ENCODE measurements around the gene SNX9.

The SNX9 gene

DNA sequence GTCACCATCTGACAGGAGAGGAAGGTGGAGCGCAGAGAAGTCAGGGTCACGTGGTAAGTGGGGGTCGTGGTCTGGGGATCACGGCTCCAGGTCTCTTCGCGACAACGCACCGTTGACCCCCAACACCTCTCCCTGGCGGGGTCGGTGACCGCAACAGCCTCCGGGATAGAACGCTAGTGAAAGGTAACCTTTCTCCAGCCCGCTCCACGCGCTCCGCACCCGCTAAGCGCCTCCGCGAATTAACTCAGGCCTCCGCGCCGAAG, 158.0 kb downstream of the SNX9 start:
- no peak for DNase-seq (ENCODE audit: low read depth)

DNA sequence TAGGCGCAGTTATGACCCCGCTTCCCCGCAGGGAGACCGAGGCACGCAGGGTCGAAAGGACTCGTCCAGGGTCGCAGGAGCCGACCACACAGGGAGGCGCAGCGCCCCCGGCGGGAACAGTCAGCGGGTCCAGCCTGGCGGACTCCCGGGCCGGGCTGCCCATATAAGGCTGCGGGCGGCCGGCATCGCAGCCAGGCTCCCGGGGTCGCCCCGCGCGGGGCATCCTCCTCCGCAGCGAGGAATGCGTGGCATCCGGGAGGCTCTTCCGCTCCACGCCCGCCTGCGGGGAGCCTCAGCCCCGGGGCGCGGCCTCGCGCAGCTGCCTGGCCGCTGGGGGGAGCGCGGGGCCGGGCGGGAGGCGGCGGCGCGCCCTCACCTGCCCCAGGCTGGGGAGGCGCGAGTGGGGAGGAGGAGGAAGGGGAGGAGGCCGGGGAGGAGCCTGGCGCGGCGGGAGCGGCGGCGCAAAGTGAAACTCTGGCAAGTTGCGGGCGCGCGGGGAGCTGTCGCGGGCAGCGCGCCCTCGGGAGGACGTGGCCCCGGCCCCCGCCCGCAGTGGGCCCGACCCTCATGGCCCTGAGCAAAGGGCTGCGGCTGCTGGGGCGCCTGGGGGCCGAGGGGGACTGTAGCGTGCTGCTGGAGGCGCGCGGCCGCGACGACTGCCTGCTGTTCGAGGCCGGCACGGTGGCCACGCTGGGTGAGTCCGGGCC, 158.5 kb downstream of the SNX9 start, which contains the start of gene SYNJ2:
SYNJ2 (plus strand) TSS at position 469 of the 707 bp plus-strand sequence; CDS start at position 568, 99 bp downstream.
- DNase-seq (ENCODE audit: low read depth) = peak; percentile 84

GRCh38 chr6:157982102-157982562, 159.1 kb downstream of the SNX9 start:
- no peak for DNase-seq (ENCODE audit: low read depth)

DNA sequence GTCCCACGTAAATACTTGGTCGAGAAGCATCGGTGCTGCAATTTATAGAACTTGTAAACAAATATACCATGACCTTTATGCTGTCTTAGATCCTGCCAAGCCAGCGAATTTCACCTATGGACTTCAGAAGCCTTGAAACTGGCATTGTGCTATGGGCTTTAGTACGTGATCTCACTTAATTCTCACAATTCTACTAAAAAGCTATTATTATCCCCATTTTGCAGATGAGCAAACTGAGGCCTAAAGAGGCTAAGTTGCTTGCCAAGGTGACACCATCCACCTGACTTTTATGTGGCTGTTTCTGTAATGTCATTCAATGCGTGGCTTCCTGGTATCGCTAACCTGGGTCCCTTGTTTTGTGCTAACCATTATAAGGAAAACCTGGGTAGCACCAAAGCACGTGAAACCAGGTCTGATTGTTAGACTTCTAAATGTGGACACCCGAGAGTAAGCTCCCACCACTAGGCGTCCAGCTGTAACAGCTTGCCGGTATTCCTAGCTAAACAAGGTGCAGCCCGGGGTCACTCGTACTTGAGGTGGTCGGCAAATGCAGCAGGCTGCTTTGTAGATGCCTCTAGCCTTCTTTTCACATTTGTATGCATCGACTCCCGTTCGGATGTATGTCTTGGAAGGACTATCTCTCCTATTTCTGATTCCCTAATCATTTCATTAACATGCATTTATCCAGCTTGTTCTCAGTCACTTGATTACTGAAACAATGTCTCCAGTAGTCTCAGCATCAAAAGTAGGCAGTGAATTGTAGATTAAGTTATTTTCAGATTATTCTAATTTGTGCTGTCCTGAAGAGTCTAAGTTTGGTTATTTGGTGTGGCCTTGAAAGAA, 159.7 kb downstream of the SNX9 start:
- DNase-seq (ENCODE audit: low read depth) = no peak

- DNase-seq (ENCODE audit: low read depth) = no peak
Observed at GRCh38 chr6:157983406-157984119, 160.5 kb downstream of the SNX9 start.

DNA sequence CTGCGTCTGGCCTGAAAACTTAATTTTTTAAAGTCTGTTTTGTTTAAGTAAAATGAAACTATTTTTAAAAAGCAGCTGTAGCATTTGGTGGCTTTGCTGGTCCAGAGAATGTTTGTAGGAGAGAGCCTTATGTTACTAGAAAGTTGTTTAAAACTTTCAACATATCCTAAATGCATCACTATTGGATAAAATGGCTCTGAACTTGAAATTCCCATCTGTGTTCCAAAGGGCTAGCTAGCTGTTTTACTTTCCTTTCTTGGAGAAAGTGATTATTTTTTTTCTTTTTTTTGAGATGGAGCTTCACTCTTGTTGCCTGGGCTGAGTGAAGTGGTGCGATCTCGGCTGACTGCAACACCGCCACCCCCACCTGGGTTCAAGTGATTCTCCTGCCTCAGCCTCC, 161.1 kb downstream of the SNX9 start:
- DNase-seq (ENCODE audit: low read depth) = no peak

GRCh38 chr6:157984686-157985225, 161.7 kb downstream of the SNX9 start:
- DNase-seq (ENCODE audit: low read depth) = no peak

- no peak for DNase-seq (ENCODE audit: low read depth)
Observed at GRCh38 chr6:157985378-157986155, 162.5 kb downstream of the SNX9 start.

- no peak for DNase-seq (ENCODE audit: low read depth)
Observed at GRCh38 chr6:157987788-157988699, 165.0 kb downstream of the SNX9 start.

- no peak for DNase-seq (ENCODE audit: low read depth)
Observed at GRCh38 chr6:157988700-157989063, 165.6 kb downstream of the SNX9 start.

DNA sequence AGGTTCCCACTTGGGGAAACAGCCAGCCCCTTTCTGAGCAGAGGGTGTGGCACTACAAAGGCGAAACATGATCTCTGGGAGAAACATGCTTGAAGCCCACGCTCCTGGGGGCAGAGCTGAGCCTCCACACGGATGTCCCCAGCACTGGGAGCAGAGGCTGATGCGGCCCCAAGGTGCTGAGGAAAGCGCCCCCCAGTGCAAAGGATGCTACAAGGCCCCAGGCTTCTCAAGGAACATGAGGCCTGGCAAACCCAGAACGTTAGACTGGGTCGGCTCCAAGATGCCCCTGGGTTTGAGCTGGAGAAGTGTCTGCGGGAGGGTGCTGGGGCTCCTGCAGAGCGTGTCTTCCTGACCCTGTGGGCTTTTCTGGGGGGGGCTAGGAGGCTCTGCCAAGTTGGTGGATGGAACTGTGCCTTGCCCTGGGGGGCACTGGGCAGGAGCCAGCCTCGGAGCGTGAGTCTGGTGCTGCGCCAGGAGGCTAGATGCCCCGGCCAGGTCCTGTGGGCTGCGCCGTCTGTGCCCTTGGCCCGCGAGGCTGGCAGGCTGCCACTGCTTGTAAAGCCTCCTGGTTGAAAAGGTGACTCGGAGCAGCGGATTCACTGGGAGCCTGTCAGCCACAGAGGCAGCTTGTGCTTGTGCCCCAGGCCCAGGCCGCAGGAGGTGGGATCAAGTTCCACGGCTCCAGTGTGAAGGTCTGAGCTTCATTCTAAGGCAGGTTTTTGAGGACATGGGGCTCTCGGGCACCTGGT, 166.7 kb downstream of the SNX9 start:
- no peak for DNase-seq (ENCODE audit: low read depth)

DNA sequence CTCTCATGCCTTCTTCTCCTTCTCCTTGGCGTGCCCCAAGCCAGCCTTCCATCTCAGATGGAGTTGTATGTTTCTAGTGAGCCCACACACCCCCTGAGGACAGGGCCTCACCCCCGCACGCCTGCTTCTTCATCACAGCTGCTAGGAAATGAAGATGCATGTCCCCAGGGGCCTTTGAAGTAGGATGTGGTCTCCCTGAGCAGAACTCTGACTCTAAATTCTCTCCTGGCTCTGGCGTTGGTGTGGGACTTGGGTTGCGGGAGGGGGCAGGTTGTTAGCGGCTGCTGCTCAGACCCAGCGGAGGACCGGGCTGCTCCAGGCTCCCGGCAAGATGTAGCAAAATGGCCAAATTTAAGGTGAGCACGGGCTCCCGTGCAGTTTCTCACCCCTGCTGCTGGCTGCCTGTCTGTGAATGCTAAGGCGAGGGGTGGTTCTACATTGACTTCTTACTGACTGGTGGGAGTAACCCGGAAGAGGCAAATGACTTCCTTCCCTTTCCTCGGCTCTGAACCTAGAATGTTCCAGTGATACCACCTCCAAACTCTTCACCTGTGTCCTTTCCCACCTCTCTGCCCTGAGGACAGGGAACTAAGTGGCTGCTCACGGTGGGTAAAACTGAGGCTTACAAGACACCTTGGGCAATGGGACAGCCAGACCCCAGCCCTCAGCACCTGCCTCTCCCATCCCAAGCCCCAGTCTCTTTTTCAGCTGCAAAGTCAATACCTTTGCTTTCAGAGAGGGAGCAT, 167.4 kb downstream of the SNX9 start:
- DNase-seq (ENCODE audit: low read depth) = peak; percentile 50

GRCh38 chr6:157991067-157991432, 168.0 kb downstream of the SNX9 start:
- no peak for DNase-seq (ENCODE audit: low read depth)

DNA sequence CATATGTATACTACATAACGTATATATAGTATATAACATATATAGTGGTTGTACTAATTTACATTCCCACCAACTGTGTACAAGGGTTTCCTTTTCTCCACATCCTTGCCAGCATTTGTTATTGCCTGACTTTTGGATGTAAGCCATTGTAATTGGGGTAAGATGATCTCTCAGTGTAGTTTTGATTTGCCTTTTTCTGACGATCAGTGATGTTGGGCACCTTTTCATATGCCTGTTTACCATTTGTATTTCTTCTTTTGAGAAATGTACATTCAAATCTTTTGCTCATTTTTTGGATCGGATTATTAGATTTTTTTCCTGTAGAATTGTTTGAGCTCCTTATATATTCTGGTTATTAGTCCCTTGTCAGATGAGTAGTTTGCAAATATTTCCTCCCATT, 170.0 kb downstream of the SNX9 start:
- DNase-seq (ENCODE audit: low read depth) = no peak

DNA sequence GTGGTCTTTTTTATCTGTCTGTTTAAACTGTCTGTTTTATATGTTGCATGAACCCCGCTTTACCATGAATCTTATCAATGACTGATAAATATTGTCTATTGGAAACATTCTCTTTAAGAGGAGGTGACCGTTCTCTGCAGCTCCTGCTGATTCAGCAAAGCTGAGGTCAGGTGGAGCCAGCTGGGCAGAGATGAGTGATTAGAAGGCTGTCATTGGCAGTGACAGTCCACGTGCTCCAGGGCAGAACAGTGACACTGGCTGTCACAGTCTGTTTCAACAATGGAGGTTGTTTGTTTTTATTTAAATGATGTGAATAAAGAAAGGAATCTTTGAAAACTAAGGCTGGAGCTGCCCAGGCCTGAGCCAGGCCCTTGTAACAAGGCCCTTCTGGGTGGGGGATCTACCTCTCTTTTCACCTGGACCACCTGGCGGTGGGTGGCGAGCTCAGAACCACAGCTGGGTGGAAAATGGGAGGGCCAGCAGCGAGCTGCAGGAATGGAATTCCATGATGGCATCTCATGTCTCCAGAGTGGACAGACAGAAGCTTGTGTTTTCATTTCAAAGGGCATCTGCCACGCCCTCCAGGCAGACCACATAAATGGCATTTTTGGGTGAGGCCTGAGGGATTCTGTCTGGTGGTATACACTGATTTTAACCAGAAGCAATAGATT, 171.2 kb downstream of the SNX9 start:
- DNase-seq (ENCODE audit: low read depth) = no peak
